GM21717 (cell line): Measurements from ENCODE around the gene SYTL3.
"Not testable (repeated sequence)": the region's sequence is repeated elsewhere in the genome, so short reads cannot be mapped to it uniquely, and the experiment has no call there.

Source experiments
- ATAC-seq: cut with Tn5 transposase; IDR thresholded peaks from one replicate; pipeline ENCODE4 v1.9.1; 2021; ENCODE audit warnings: mild to moderate bottlenecking, moderate library complexity; ENCODE audit not compliant: unreplicated experiment

The SYTL3 gene

GRCh38 chr6:158621694-158622544 lies 27.9 kb upstream of the SYTL3 start:
- ATAC-seq = no peak

DNA sequence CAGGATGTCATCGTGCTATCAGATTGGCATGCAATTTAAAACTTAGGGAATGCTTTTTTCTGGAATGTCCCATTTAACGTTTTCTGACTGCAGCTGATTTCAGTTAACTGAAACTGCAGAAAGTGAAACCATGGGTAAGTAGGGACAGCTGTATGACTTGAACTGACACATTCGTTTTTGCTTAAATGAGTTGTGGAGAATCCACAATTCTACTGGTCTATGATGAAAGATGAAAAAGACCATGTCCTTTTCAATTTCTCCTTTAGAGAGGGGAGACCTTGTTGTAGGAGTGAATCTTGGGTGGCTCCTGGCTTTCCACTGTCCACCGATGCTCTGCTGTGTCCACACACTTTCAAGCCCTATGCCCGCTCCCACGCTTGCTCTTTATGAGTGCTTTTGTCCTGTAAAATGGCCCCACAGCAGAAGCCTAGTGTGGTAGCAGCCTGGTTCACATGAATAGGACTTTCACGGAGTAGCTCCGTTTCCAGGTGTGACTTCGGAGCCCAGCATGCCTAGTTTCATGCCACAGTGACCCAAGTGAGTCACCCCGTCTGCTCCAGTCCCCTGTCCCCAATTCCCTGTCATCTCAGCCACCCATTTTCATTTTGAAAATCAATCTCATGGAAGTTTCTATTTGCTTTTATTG lies 27.2 kb upstream of the SYTL3 start:
- ATAC-seq = no peak

- ATAC-seq = no peak
Measured at GRCh38 chr6:158624684-158625682, 24.9 kb upstream of the SYTL3 start.

DNA sequence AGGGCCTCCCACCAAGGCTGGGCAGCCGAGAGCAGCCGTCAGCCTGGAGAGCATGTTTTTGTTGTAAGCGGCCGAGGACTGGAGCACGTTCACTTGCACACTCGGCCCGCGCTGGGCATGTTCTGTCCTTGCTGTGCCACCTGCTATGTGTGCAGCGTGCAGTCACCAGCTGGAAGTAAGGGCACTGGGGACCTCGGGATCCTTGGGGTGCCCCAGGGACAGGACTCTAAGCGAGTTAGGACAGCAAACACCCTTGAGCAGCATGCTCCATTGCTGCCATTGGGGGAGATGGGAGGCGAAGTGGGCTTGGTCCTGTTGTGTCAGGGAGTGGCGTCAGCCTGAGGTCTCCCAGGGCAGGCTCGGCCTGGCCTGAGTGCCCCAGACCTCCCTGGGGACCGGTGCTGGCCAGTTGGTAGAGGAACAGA lies 24.0 kb upstream of the SYTL3 start:
- no peak for ATAC-seq

DNA sequence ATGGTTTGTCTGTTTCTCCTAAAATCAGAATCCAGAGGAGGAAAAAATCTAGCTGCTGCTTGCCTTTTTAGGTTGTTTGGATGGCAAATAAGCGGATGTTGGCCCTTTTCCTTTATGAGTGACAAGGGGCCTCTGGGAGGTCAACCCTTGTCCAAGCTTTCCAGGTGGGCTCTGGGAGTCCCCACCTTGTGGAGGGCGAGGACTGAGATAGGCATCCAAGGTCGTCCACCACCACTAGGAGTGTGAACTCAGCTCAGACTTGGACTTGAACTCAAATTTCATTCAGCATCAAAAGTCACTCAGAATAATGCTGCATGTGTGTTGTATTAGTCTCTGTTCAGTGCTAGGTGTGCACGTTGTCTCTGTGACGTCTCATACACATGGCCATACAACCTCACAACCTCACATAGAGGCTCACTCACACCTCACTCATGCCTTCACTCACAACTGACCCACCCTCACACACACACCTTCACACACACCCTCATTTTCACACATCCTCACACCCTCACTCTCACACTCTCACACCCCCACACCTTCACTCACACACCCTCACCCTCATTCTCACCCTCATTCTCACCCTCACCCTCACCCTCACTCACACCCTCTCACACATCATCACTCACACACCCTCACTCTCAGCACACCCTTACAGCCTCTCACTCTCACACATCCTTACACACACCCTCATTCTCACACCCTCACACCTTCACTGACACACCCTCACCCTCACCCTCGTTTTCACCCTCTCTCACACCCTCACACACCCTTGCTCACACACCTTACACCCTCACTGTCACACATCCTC lies 23.3 kb upstream of the SYTL3 start:
- ATAC-seq = no peak

- ATAC-seq = no peak
Measured at GRCh38 chr6:158627168-158627939, 22.5 kb upstream of the SYTL3 start.

- ATAC-seq = no peak
Measured at GRCh38 chr6:158627940-158628211, 22.0 kb upstream of the SYTL3 start.

DNA sequence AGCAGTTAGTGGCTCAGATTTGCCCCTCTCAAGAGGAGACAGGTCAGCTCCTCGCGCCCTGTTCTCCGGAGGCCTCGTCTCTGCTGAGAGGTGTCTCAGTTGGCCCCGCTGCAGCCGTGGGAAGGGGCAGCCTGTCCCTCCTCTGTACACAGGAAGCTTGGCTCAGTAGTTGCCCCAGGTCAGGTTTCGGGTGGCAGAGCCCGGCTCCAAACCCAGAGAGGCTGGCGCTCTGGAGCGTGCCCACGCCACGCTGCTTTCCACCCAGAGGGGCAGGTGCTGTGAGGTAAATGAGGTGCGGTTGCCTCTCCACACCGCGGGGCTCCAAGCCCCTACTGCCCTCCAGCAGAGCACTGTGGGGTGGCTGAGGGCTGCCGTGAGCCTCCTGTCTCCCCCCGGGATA lies 21.3 kb upstream of the SYTL3 start:
- ATAC-seq = no peak

DNA sequence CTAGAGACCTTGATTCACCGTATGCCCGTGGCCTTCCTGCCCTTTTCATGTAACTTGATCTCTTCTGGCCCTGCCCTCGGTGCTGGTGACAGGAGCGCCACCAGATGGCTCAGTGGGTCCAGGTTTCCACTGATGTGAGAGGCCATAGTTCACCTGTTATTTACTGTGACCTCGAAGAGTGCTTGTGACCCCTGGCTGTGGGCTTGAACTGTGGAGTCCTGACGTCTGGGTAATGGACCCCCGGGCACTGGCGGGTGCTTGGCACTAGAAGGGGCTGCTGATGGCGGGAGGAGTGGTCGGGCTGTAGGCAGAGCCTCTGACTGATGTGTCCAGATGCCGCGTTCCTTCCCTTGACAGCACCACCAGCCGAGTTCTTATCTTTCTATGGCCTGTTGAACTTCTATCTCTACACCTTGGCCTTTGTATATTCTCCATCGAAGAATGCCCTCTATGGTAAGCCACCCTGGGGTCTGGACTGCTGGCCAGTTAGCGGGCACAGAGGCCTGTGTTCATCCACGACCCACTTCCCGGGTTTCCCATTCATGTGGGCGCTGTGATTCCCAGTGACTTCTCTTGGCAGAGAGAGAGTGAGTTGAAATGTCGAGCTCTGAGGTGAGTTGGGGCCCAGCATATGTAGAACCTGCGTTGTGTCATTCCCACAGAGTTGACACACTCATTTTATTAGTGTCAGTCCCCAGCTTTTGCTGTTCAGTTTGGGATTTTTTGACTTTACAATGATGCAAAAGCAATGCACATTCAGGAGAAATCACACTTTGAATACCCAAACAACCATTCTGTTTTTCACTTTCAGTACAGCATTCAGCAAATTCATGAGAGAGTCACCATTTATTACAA lies 20.3 kb upstream of the SYTL3 start:
- no peak for ATAC-seq

DNA sequence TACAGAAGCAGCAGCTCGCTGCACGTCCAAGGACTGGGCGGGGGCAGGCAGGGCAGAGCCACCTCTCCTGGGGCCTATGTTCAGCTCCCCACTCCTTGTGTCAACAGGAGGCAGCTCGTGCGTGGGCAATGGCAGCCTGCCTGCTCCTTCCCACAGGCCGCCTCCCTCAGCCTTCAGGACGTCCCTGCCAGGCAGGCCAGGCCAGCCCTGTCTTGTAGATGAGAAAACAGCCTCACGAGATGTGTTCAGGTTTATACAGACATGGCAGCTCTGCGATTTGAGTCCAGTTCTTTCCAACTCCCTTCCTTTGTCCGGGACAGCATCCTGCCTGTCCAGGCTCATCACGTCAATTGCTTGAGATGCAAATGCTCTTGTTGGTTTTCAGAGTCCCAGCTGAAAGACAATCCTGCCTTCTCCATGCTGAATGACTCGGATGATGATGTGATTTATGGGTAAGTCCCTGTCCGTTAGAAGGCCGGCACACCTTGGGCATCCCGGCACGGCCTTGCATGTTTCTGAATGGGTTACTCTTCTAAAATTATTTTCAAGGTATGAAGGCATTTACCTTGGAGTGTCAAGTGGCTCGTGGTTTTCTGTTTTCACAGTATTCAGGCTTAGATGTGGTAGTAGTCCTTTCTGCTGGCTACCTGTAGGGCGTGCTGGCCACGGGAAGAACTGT lies 18.8 kb upstream of the SYTL3 start:
- no peak for ATAC-seq

DNA sequence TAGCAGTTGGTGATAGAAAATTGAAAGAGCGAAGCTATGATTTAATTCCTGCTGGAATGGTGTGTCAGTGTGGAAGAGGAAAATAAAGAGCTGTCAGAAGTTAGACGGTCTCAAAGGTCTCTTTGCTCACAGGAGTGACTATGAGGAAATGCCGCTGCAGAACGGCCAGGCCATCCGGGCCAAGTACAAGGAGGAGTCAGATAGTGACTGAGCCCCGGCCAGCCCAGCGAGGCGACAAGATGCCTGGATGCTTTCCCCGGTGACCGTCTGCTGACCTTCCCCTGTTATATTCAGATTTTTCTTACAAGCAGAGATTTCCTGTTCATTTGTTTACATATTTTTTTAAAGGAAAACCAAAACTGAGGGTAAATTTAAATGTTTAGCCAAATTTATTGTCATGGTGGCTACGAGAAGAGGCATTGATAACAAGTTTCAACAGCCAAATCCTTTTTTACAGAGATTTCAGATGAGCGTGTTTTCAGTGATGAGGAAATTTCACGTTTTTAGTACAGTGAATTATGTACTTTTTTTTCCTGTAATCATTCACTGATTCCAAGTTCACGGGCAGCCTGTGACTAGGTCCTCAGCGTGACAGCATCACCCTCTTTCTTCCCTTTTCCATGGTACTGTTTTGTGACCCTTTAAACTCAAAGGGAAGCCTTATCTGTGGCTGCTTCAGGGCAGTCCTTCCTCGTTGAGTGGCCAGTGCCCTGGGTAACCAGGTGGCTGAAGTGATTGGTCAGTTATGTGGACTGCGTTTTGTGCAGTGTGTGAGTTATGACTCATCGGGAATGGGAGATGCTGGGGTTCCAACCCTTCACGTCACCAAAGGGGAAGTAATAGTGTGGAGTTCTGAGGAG lies 17.9 kb upstream of the SYTL3 start:
- ATAC-seq = no peak

GRCh38 chr6:158632538-158633119 lies 17.2 kb upstream of the SYTL3 start:
- ATAC-seq = not testable (repeated sequence)

- no peak for ATAC-seq
Measured at GRCh38 chr6:158633127-158633526, 16.7 kb upstream of the SYTL3 start.

DNA sequence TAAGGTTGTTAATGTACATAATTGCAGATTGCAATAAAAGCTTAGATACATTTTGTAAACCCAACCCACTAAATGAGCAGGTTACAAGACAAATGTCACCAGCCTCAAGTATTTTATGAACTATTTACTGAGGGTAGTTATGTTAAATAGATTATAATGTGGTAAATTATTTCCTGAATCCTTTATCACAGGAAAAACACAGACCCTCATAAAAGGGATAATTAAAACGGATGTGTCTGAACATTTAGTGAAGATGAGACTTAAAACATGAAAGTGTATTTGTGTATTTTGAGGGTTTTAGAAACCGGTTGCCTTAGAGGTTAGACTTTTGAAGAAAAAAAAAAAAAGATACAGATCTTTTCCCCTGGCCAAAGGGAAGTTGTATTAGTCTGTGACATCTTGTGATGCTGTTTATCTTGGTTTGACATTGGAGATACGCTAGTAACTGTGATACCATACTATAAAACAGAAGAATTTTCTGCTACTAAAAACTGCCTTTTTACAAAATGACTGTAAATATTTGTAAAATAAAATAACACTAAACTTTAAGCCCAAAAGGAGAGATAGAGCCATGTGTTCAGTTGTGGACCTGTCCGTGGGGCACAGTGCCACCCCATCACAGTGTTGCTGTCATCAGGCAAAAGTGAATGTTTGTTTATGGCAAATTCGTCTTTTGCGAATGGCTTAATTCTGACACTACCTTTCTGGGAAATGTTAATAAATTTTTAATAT lies 15.0 kb upstream of the SYTL3 start:
- no peak for ATAC-seq

GRCh38 chr6:158635427-158636073 lies 14.3 kb upstream of the SYTL3 start:
- ATAC-seq = no peak

DNA sequence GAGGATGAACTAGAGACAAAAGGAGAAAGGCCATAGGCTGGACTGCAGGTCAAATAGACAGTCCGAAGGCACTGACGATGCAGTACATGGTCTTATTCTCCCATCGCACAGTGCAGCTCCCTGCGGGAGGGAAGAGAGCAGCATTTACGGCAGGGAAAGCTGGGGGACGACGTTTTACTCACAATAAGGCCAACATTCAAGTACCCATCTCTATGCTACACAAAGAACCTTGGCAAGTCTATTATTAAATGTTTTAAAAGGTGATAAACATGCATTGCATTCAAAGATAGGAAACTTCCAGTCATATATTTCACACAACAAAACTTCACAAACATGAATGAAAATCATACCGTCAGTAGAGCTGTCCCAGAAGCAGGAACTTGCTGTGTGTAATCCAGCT lies 13.1 kb upstream of the SYTL3 start:
- ATAC-seq = no peak
